A204.1 (cell line): Measurements from ENCODE around the gene GDPD3.

Experiments used
- FAIRE-seq: peaks from 2 replicates; lab custom pipeline; 2012; peaks lifted over from hg19 to GRCh38; lab: Jason Lieb, UNC

Gene GDPD3

DNA sequence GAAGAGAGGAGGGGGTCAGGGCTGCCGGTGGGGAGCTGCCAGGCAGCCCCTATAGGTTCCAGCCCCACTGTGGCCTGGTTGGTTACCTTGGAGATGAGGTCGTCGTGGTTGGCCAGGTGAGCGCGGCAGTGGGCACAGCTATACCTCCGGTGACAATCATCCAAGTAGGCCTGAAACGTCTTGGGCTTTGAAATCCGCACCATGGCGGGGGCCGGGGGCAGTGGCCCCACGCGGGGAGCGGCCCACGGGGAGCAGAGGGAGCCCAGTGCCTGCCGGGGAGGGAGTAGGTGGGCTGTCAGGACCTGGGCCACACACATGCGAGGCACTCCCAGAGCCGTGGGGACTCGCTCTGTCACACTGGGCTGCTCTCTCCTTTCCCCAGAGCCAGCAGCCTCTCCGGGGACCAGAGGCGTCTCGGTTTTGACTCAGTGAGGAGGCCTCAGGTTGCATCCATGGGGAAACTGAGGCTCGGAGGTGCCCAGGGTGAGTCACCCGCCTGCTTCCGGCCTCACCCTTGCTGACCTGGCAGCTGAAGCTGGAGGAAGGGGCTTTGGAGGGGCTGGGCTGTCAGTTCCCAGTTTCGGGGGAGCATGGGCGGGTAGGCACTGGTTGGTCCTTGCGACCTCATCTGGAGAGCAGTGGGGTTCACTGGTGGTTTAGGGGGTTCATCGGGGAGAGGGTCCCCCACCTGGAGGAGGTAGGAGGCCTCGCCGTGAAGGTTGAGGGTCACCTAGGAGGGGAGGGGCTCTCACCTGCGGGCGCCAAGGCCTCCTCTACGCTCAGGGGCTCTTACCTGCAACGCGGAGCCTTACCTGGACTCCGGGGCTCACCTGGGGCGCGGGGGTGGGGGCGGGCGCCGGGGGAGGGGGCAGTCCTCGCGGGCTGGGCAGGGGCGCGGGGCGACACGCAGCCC, 17.9 kb downstream of the GDPD3 start:
- no peak for FAIRE-seq

GRCh38 chr16:30094541-30095165, 18.7 kb downstream of the GDPD3 start:
- no peak for FAIRE-seq

DNA sequence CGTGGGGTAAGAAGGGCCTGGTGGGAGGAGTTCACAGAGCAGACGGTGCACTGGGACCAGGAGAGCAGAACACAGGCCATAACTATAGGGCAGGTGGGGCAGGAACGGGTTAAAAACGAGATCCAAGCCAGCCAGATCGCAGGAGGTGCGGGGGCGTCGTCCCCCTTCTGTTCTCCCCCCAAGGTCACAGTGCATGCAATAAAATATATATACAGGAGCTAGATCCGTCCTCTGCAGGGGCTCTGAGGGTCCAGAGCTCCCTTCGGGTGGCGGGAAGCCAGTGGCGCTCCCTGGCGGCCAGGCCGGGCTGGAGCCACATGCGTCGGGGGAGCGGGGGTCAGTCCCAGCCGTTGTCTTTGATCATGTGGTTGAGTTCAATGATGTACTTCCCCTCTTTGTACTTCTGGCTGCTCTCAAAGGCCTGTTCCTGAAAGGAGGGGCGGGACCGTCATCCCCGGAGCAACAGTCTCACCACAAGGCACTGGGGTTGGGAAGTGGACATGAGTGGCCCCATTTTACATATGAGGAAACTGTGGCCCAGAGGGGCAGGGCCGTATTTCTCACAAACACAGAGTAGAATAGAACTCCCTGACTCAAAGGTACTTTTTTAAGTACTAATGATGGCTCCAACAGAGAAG, 20.8 kb downstream of the GDPD3 start:
- FAIRE-seq = no peak

- no peak for FAIRE-seq
Measured at GRCh38 chr16:30091474-30092372, 21.6 kb downstream of the GDPD3 start, which contains the start of gene TBX6. Gene TBX6, minus strand, starts transcription at chr16:30091924. Its CDS starts 731 bp downstream, at chr16:30091193.

DNA sequence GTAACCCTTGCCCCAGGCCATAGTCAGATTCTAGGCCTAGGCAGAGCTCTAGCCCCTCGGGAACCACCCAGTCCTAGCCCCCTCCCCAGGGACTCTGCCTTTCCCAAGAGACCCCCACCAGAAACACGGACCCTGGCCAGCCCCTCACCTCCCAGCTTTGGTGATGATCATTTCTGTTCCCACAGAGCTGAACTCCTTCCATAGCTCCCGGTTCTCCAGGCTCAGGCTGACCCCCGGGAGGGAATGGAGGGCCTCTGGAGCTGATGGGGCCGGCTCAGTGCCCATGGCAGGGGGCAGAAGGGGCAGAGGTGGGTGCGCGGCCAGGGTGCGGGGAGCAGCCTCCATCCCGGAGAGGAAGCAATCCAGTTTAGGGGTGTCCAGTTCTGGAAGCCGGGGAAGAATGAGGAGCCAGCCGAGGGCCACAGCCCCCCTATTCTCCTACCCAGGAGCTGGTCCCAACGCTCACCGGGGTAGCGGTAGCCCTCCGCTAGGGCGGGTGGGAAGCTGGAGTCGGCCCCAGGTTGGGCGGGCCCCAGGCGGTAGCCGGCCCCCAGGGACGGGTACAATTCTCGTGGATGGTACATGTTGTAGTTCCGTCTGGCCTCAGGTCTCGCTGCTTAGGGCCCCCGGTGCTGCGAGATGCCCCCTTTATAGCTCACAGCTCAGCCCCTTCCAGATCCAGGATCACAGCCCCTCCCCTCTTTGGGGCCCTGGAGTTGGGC, 22.6 kb downstream of the GDPD3 start:
- no peak for FAIRE-seq

- FAIRE-seq = no peak
Measured at GRCh38 chr16:30088832-30089624, 24.3 kb downstream of the GDPD3 start.

GRCh38 chr16:30088237-30088831, 25.0 kb downstream of the GDPD3 start:
- no peak for FAIRE-seq

DNA sequence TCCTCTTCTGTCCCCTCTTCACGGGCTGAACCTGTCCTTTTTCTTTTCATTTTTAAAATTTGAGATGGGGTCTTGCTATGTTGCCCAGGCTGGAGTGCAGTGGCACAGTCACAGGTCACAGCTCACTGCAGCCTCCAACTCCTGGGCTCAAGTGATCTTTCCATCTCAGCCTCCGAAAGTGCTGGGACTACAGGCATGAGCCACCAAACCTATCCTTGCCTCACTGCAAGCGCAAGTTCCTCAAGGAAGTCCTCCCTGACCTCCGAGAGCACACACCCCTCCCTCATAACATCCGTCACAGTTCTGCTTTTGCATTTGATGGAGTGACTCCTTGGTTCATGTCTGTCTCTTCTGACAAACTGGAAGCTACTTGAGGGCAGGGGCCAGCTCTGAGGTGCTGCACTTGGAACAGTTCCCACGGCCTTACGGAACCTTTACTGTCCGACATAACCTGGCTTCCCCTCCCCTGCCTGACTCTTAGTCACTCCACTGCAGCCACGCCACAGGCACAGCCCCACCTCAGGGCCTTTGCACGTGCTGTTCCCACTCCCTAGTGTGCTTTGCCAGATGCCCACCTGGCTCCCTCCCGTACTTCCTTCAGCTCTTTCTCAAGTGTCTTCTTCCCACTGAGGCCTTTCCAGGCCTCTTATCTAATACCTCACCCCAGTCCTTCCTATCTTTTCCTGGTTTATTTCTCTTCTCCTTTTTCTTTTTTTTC, 26.0 kb downstream of the GDPD3 start:
- FAIRE-seq = no peak

GRCh38 chr16:30086291-30087140, 26.8 kb downstream of the GDPD3 start:
- FAIRE-seq = no peak

DNA sequence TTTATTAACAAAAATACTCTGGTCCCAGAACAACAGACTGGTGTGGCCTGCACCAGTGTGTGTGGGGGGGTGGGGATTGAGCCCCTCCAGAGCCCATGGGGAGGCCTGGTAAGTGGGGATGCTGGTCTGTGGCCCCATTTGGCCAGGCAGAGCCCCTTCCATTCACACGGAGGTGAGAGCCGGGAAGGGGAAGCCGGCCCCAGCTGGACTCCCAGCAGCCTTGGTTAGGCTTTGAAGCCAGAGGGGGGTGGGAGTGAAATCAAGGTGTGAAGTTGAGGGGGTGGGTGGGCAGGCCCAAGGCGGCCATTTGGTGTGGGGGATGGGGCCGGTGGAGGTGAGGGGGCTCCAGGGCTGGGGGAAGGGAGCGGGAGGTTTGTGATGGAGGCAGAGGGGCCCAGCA, 27.5 kb downstream of the GDPD3 start:
- no peak for FAIRE-seq

- no peak for FAIRE-seq
Measured at GRCh38 chr16:30085247-30085646, 28.1 kb downstream of the GDPD3 start.

DNA sequence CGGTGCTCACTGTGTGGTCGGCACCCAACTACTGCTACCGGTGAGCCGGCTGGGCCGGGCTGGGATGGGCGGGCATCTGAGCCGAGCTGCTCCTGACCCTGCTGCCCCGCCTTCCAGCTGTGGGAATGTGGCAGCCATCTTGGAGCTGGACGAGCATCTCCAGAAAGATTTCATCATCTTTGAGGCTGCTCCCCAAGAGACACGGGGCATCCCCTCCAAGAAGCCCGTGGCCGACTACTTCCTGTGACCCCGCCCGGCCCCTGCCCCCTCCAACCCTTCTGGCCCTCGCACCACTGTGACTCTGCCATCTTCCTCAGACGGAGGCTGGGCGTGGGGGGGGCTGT, 28.5 kb downstream of the GDPD3 start:
- no peak for FAIRE-seq

DNA sequence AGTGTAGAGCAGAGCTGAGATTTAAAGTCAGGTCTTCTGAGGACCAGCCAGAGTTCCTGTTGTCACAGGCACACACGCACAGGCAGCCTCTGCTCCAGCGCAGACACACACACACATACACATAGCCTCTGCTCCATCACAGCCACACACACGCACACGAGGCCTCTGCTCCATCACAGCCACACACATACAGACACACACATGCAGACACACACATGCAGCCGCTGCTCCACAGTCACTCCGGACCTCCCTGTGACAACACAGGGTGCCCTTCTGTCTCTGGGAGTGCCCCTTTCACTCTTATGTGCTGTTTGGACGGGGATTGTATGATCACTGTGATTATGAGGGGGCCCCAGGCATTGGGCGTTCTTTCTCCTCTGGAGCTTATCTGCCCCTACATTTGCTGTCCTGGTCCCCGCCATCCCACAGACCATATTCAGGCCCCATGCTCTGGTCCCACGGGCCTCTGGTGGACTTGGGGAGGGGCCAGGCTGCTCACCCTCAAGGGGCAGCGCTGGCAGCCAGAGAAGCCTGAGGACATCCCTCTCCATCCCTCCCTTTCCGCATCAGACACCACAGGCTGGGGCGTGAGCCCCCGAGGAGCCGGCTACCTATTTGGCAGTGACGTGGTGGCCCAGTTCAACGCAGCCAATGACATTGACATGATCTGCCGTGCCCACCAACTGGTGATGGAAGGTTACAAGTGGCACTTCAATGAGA, 29.1 kb downstream of the GDPD3 start:
- no peak for FAIRE-seq

DNA sequence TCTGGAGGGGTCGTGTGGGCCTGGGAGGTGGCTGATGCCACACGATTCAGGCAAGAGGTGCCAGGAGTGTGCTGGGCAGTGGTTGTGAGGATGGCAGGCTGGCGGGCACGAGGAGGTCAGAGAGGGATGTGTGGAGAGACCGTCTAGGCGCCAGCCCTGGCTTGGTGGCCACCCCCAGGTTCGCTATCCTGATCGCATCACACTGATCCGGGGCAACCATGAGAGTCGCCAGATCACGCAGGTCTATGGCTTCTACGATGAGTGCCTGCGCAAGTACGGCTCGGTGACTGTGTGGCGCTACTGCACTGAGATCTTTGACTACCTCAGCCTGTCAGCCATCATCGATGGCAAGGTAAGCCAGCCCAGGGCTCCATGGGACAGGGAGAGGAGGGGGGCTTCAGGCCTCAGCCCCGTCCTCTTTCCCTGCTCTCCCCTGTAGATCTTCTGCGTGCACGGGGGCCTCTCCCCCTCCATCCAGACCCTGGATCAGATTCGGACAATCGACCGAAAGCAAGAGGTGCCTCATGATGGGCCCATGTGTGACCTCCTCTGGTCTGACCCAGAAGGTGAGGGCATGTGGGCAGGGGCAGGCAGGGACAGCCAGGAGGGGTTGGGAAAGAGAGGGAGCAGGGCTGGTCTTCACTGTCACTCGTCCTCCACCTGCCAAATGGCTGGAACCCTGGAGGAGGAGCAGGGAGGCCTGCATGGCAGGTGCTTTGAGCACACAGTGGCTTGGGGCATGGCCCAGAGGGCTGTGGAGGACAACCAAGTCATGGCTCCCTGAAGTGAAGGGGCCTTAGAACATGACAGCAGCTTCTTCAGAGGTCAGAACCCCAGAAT, 29.9 kb downstream of the GDPD3 start:
- no peak for FAIRE-seq

DNA sequence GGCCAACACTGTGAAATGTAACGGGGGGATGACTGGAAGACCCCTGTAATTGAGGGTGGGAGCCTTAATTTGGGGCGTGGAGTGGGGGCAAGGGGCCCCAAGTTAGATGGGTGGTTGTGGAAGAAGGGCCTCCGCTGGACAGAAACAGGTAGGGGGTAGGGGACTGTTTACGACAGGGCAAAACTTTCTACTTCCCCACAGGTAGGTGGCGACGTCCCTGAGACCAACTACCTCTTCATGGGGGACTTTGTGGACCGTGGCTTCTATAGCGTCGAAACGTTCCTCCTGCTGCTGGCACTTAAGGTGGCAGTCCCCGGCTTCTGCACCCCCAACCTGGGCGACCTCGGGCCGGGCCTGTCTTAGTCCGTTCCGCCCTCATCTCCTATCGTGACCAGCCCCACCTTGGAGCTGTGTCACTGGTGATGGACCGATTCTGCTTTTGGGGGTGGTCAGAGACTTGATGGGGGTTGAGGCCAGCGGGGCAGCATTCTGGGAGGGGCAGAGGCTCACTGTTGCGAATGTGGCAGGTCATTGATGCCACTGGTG, 30.7 kb downstream of the GDPD3 start:
- no peak for FAIRE-seq

- FAIRE-seq = no peak
Measured at GRCh38 chr16:30079480-30079879, 33.9 kb downstream of the GDPD3 start.

GRCh38 chr16:30078744-30079143, 34.6 kb downstream of the GDPD3 start:
- FAIRE-seq = no peak
